ENCODE data around the gene TRIP11.

DNA sequence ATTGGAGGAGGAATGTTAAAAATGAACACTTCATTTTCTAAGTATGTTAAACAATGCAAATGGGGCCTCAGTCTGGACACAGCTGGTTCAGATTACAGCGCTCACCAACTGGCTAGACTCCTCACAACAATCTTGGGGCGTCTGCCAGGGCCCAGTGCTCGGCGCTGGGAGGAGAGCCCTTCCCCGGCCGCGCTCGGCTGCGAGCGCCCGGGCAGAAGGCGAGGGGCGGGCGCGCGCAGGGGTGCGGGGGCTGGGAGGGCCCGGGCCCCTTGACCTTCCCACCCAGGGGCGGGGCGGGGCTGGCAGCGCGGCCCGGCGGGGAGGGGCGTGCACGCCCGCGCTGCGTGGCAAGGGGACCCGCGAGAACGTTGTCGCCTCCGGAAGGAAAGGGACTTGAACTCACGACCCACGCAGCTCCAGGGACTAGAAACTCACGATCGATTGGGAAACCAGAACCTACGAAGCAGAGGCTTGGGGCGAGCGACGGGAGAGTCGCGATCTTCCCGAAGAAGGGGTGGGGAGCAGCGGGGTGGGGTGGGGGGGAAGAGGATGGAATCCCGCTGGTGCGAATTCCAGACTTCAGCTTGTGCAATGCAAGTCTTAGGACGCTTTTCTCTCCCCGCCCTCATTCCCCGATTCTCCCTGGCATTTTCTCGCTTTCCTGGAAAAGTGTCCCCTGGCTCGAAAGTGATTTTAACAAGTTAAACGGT is 92.2 kb downstream of the TRIP11 start, which contains the start of gene FBLN5:
- TF ChIP-seq EZH2phosphoT487 (IDR thresholded peaks at IDR 0.05; ENCODE audit: insufficient read depth, low read depth) (no peak), EZH2 (IDR thresholded peaks at IDR 0.05; ENCODE audit: insufficient read depth, poor library complexity, severe bottlenecking) (no peak)

All from GM23248 (cell line).